HG02884 (cell line): Measurements from ENCODE around the gene MORC2.

Experiments used
- ATAC-seq: cut with Tn5 transposase; IDR thresholded peaks from one replicate; pipeline ENCODE4 v1.9.1; 2021; ENCODE audit warnings: mild to moderate bottlenecking, moderate library complexity; ENCODE audit not compliant: unreplicated experiment

The MORC2 gene

DNA sequence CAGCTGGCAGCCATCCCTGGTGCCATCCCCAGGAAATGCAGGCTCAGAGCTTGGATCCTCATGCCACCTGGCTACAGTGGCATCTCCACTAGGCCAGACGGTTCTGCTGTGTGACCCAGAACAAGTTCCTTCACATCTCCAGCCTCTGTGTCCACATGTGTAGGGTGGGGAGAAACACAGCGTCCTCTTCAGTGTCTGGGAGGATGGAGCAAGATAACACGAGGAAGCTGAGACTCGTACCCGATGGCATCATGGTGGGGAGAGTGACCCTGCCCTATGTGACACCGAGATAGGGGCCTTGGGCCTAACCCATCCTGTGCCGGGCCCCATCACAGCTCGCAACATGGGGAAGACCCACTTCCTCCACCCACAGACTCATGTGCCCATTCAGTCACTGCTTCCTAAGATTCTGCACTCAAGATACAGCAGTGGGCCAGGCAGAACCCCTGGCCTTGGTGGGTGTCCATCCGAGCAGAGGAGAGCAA lies 78.5 kb downstream of the MORC2 start:
- ATAC-seq: no peak

GRCh38 chr22:30889268-30889995 lies 79.1 kb downstream of the MORC2 start:
- ATAC-seq: no peak

- ATAC-seq: no peak
Measured at GRCh38 chr22:30887861-30888260, 80.7 kb downstream of the MORC2 start.

DNA sequence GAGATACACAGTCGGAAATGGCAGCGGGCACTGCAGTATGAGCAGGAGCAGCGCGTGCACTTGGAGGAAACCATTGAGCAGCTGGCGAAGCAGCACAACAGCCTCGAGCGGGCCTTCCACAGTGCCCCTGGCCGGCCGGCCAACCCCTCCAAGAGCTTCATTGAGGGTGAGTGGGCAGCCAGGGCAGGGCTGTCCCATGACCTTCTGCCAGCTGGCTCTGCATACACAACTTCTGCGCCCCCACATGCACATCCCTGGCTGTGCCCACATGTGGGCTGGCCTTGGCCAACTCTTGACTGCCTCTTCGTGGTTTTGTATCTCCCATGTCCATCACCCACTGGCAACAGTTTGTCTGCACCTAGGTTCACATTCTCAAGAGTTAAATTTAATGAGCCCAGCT lies 81.1 kb downstream of the MORC2 start:
- ATAC-seq: no peak

GRCh38 chr22:30885591-30885990 lies 83.0 kb downstream of the MORC2 start:
- no peak for ATAC-seq

DNA sequence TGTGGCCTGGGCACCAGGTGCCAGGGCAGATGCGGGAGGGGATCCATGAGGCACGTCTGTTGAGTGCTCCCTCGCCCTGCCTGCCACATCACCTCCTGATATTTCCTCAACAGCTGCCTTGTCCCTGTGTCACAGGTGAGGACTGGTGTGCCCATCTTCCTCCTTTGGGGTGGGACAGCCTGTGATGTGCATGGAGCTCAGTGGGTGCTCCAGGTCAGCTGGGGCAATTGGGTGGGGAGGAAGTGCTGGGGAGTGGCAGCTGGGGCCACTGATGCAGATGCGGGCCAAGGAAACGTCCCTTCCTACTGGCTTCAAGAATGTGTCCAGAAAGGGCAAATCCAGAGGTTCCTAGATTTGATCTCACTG lies 83.6 kb downstream of the MORC2 start:
- no peak for ATAC-seq

DNA sequence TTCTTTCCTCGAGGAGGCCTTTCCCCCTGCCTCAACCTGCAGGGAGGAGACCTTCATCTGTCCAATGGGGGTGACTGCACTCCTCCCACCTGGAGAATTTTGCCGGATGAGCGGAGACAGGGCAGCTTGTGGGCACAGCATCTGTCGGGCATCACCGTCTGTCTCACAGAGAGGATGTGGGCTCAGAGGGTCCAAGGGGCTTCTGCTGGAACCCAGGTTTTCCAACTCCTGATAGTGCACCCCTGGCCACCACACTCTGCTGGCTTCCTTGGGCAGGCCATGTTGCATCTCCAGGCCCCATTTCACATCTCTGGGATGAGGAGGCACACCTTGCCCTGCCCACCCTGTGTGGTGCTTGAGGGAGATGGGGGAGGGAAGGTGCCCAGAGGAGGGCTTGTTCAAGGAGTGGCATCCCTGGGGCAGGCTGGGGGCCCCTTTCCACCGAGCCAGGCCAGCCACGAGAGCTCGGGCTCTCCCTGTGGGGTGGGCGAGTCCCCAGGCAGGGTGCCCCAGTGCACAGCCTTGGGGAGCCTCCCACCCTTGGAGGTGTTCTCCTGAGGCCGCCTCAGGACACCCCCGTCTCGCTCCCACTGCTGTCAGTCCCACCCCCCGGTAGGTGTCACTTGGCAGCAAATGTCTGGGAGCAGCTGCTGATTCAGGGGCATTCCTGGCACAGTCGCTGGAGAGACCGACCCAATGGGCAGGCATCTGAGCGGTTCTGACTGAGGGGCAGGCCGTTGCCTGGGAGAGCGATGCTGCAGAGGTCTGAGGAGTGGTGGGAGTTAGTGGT lies 84.2 kb downstream of the MORC2 start:
- no peak for ATAC-seq

- no peak for ATAC-seq
Measured at GRCh38 chr22:30883586-30884145, 84.9 kb downstream of the MORC2 start.

GRCh38 chr22:30882974-30883533 lies 85.5 kb downstream of the MORC2 start:
- no peak for ATAC-seq

DNA sequence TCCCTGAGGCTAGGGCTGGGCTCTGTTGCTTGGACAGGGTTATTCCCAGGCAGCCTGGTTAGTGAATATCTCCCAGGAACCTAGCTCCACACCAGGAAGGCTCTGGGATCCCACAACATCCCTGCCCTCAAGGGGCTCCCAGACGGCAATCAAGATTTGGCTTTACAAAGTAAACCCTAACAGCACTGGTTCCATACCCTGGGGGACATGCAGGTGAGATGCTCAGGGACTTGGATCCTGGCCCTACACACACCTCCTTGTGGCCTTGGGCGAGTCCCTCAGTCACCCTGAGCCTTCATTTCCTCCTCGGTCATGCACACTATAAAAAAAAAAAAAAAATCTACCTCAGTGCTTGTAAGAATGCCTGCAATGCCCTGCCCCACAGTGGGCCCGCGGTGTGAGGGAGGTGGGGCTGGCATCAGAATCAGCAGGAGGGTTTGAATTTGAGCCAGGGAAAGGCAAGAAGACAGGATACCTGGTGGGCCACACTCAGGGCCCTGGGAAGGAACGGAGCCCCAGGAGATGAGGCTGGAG lies 86.3 kb downstream of the MORC2 start:
- ATAC-seq: no peak

DNA sequence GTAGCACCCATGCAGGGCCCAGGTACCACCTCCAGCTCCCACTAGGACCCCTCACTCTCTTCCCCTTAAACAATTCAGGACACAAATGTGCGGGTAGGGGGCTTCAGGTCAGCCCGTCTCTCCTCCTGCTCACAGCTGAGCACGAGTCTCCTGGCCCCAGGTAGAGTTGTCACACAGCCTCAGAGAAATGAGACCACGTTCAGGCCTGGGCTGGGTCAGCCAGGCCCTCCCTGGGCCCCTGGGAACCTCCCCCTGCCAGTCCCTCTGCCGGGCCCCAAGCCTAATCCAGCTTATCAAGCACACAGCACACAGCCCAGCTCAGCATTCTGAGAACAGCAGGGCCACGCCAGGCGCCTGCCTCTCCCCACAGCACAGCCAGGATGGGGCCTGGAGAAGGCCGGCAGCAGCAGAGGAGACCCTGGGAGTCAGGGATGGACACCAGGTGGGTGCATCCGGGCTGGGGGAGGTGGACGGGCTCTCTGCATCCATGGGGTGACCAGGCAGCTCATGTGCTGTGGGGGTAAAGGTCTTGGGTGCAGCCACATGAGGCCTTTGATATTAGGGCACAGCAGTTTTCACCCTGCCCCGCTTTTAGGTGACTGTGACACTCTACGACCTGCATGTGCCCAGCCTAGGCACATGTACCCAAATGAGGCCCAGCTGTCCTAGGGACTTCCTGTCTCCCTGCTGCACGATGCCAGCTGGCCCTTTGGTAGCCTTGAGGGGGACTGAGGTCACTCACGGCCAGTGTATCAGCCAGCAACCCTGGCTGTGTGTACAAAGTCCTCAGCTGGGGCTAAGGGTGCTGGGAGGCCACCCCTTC lies 87.0 kb downstream of the MORC2 start:
- ATAC-seq: no peak

- ATAC-seq: no peak
Measured at GRCh38 chr22:30880847-30881246, 87.7 kb downstream of the MORC2 start.

GRCh38 chr22:30880181-30880601 lies 88.4 kb downstream of the MORC2 start:
- no peak for ATAC-seq

DNA sequence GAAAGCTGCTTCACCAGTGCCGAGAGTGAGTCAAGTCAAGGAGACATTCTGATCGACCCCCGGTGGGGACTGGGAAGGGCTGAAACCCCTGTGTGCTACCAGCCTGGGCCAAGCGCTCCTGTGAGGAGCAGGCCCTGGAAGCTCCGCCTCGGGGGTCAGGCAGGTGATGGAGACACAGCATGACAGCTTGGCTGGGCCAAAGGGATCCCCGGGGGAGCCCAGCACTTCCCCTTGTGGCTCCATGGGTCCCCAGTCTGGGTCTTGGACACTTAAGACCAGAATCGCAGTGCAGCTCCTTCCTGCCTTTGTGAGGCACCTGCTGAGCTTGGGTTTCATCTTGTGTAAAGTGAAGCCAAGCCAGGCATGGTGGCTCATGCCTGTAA lies 89.2 kb downstream of the MORC2 start:
- ATAC-seq: no peak

GRCh38 chr22:30878516-30879414 lies 89.8 kb downstream of the MORC2 start:
- no peak for ATAC-seq

GRCh38 chr22:30877662-30878515 lies 90.7 kb downstream of the MORC2 start:
- no peak for ATAC-seq

GRCh38 chr22:30876915-30877553 lies 91.5 kb downstream of the MORC2 start:
- ATAC-seq: no peak

- no peak for ATAC-seq
Measured at GRCh38 chr22:30876221-30876751, 92.3 kb downstream of the MORC2 start.
